Activated T-helper 17 cell treated with anti-CD3 and anti-CD28 coated beads, Interleukin-2, amount 50 U/mL, for 72 hours (primary cell): Measurements from ENCODE around the gene TIMM22. TPM values are rescaled to one million over a fixed set of nuclear protein-coding genes. Genes with fewer than 3 reads are reported as not detected.
A peak's percentile ranks its signal among the peaks of the same experiment; 100 is the strongest.
"Not testable (repeated sequence)": the region's sequence is repeated elsewhere in the genome, so short reads cannot be mapped to it uniquely, and the experiment has no call there.

Experiments used
- ATAC-seq: fragments of 150-1000 bp; cut with Tn5 transposase; replicated peaks from 2 replicates; pipeline ENCODE4 v1.10.0; 2021; ENCODE audit warnings: mild to moderate bottlenecking, moderate library complexity
- H3K27ac Mint-ChIP-seq: one replicate; pipeline ENCODE4 v1.8.0; 2022; ENCODE audit warnings: mixed read lengths
- H3K27me3 Mint-ChIP-seq: one replicate; pipeline ENCODE4 v1.8.0; 2022; ENCODE audit warnings: mixed read lengths
- H3K36me3 Mint-ChIP-seq: one replicate; pipeline ENCODE4 v1.8.0; 2022; ENCODE audit warnings: low read depth, mild to moderate bottlenecking, mixed read lengths
- H3K4me1 Mint-ChIP-seq: one replicate; pipeline ENCODE4 v1.8.0; 2022; ENCODE audit warnings: mixed read lengths
- H3K4me3 Mint-ChIP-seq: one replicate; pipeline ENCODE4 v1.8.0; 2022; ENCODE audit warnings: mild to moderate bottlenecking, mixed read lengths
- H3K9me3 Mint-ChIP-seq: one replicate; pipeline ENCODE4 v1.8.0; 2022; ENCODE audit warnings: mixed read lengths
- total RNA-seq, 2 donors: library from RNA; stranded (reverse); gene quantifications; one replicate each; pipeline ENCODE4 v1.2.3, GENCODE V29; 2022

TIMM22 gene
- total RNA-seq, 2 donors from 2014 or later: 6.6 to 12.9 TPM

GRCh38 chr17:965311-965989 lies 31.5 kb upstream of the TIMM22 start:
- no peak overlapping the region for H3K27ac Mint-ChIP-seq
- no peaks in the 10 kb centered on the region for H3K9me3 Mint-ChIP-seq
- no peak for ATAC-seq
- no peak overlapping the region for H3K4me3 Mint-ChIP-seq
- H3K27me3 Mint-ChIP-seq: peaks cover 10% of the 10 kb centered on the region
- no peaks in the 10 kb centered on the region for H3K36me3 Mint-ChIP-seq
- no peaks in the 10 kb centered on the region for H3K4me1 Mint-ChIP-seq

- Mint-ChIP-seq H3K9me3 (no peaks in the 10 kb centered on the region), H3K27ac (no peak overlapping the region), H3K4me3 (no peak overlapping the region), H3K4me1 (no peaks in the 10 kb centered on the region), H3K27me3 (peaks cover 10% of the 10 kb centered on the region), H3K36me3 (no peaks in the 10 kb centered on the region)
- ATAC-seq: no peak
Observed at GRCh38 chr17:967122-967521, 29.8 kb upstream of the TIMM22 start.

GRCh38 chr17:968812-969730 lies 27.9 kb upstream of the TIMM22 start:
- no peaks in the 10 kb centered on the region for H3K9me3 Mint-ChIP-seq
- H3K27me3 Mint-ChIP-seq: peaks cover 16% of the 10 kb centered on the region
- H3K4me1 Mint-ChIP-seq: no peaks in the 10 kb centered on the region
- no peaks in the 10 kb centered on the region for H3K36me3 Mint-ChIP-seq
- H3K27ac Mint-ChIP-seq: no peak overlapping the region
- ATAC-seq: no peak
- no peak overlapping the region for H3K4me3 Mint-ChIP-seq

- Mint-ChIP-seq H3K27me3 (peaks cover 19% of the 10 kb centered on the region), H3K9me3 (no peaks in the 10 kb centered on the region), H3K4me1 (no peaks in the 10 kb centered on the region), H3K4me3 (no peak overlapping the region), H3K27ac (no peak overlapping the region), H3K36me3 (no peaks in the 10 kb centered on the region)
- no peak for ATAC-seq
Observed at GRCh38 chr17:969811-970355, 27.0 kb upstream of the TIMM22 start.

GRCh38 chr17:970364-970763 lies 26.6 kb upstream of the TIMM22 start:
- no peak for ATAC-seq
- Mint-ChIP-seq H3K27me3 (peaks cover 19% of the 10 kb centered on the region), H3K4me3 (no peak overlapping the region), H3K4me1 (no peaks in the 10 kb centered on the region), H3K27ac (no peak overlapping the region), H3K36me3 (no peaks in the 10 kb centered on the region), H3K9me3 (no peaks in the 10 kb centered on the region)

- not testable (repeated sequence) for H3K4me1 Mint-ChIP-seq, H3K27ac Mint-ChIP-seq, H3K36me3 Mint-ChIP-seq, H3K4me3 Mint-ChIP-seq, ATAC-seq, H3K9me3 Mint-ChIP-seq
- H3K27me3 Mint-ChIP-seq: peaks cover 28% of the 10 kb centered on the region
Observed at GRCh38 chr17:971861-972260, 25.1 kb upstream of the TIMM22 start.

GRCh38 chr17:973053-973452 lies 23.9 kb upstream of the TIMM22 start:
- Mint-ChIP-seq H3K4me1 (peaks cover 2% of the 10 kb centered on the region), H3K27me3 (peaks cover 34% of the 10 kb centered on the region), H3K27ac (no peak overlapping the region), H3K9me3 (no peaks in the 10 kb centered on the region), H3K36me3 (no peaks in the 10 kb centered on the region), H3K4me3 (peak overlapping the region; percentile 6)
- ATAC-seq: no peak

- H3K4me3 Mint-ChIP-seq, H3K36me3 Mint-ChIP-seq, H3K27ac Mint-ChIP-seq, H3K4me1 Mint-ChIP-seq, H3K9me3 Mint-ChIP-seq, ATAC-seq: not testable (repeated sequence)
- peaks cover 32% of the 10 kb centered on the region for H3K27me3 Mint-ChIP-seq
Observed at GRCh38 chr17:974778-975177, 22.2 kb upstream of the TIMM22 start.

- Mint-ChIP-seq H3K9me3 (no peaks in the 10 kb centered on the region), H3K4me1 (peaks cover 5% of the 10 kb centered on the region), H3K27me3 (peaks cover 30% of the 10 kb centered on the region), H3K4me3 (no peak overlapping the region), H3K36me3 (no peaks in the 10 kb centered on the region), H3K27ac (no peak overlapping the region)
- no peak for ATAC-seq
Observed at GRCh38 chr17:975371-975915, 21.5 kb upstream of the TIMM22 start.

GRCh38 chr17:976312-976711 lies 20.6 kb upstream of the TIMM22 start:
- H3K27ac Mint-ChIP-seq: no peak overlapping the region
- peaks cover 30% of the 10 kb centered on the region for H3K27me3 Mint-ChIP-seq
- peaks cover 11% of the 10 kb centered on the region for H3K4me1 Mint-ChIP-seq
- no peak for ATAC-seq
- no peaks in the 10 kb centered on the region for H3K9me3 Mint-ChIP-seq
- no peak overlapping the region for H3K4me3 Mint-ChIP-seq
- H3K36me3 Mint-ChIP-seq: no peaks in the 10 kb centered on the region

- Mint-ChIP-seq H3K27ac (no peak overlapping the region), H3K9me3 (no peaks in the 10 kb centered on the region), H3K27me3 (peaks cover 30% of the 10 kb centered on the region), H3K4me1 (peaks cover 11% of the 10 kb centered on the region), H3K36me3 (no peaks in the 10 kb centered on the region), H3K4me3 (no peak overlapping the region)
- no peak for ATAC-seq
Observed at GRCh38 chr17:977166-977565, 19.8 kb upstream of the TIMM22 start.

- ATAC-seq: no peak
- Mint-ChIP-seq H3K4me3 (peak overlapping the region; percentile 74), H3K4me1 (peaks cover 11% of the 10 kb centered on the region), H3K27me3 (peaks cover 26% of the 10 kb centered on the region), H3K36me3 (no peaks in the 10 kb centered on the region), H3K9me3 (no peaks in the 10 kb centered on the region), H3K27ac (no peak overlapping the region)
Observed at GRCh38 chr17:978103-979093, 18.5 kb upstream of the TIMM22 start.

GRCh38 chr17:979212-979538 lies 17.8 kb upstream of the TIMM22 start:
- no peaks in the 10 kb centered on the region for H3K9me3 Mint-ChIP-seq
- H3K27ac Mint-ChIP-seq: no peak overlapping the region
- H3K4me1 Mint-ChIP-seq: peaks cover 11% of the 10 kb centered on the region
- no peaks in the 10 kb centered on the region for H3K36me3 Mint-ChIP-seq
- peaks cover 25% of the 10 kb centered on the region for H3K27me3 Mint-ChIP-seq
- ATAC-seq: no peak
- no peak overlapping the region for H3K4me3 Mint-ChIP-seq
